ENCODE measurements around the gene TRIM52. TPM values are rescaled to one million over a fixed set of nuclear protein-coding genes. Genes with fewer than 3 reads are reported as not detected.

The TRIM52 gene
- total and polyA plus RNA-seq, 4 donors, result 13.2 to 35.8 (median 21.9) TPM

GRCh38 chr5:181259974-181260719, 796 bp downstream of the TRIM52 start:
- H3K4me3 ChIP-seq (ENCODE audit: low read depth, low read length), result peak overlapping the region; percentile 95
- WGBS (ENCODE audit: insufficient coverage), result 4% methylated on average over 26 of the region's 26 CpGs
- peak overlapping the region; percentile 97 for H3K27ac ChIP-seq (ENCODE audit: low read depth, low read length)
- peaks cover 34% of the 10 kb centered on the region for H3K4me1 ChIP-seq (ENCODE audit: control insufficient read depth, insufficient read depth, low read length)
- H3K27me3 ChIP-seq (ENCODE audit: control insufficient read depth, insufficient read depth, low read length), result no peaks in the 10 kb centered on the region
- H3K36me3 ChIP-seq (ENCODE audit: control insufficient read depth, insufficient read depth, low read length), result peaks cover 22% of the 10 kb centered on the region
- DNase-seq (ENCODE audit: low read depth in 4 of 6, low spot score in 6 of 6), result peak in 1 of 6 donors; percentile 18
- H3K9me3 ChIP-seq (ENCODE audit: control insufficient read depth, insufficient read depth, low read length), result no peaks in the 10 kb centered on the region

GRCh38 chr5:181259283-181259682, 1.7 kb downstream of the TRIM52 start:
- H3K36me3 ChIP-seq (ENCODE audit: control insufficient read depth, insufficient read depth, low read length), result peaks cover 18% of the 10 kb centered on the region
- DNase-seq (ENCODE audit: low read depth in 4 of 6, low spot score in 6 of 6), result no peak
- H3K4me1 ChIP-seq (ENCODE audit: control insufficient read depth, insufficient read depth, low read length), result peaks cover 34% of the 10 kb centered on the region
- no CpG with 5 or more reads among the region's 2 CpGs for WGBS (ENCODE audit: insufficient coverage)
- H3K27me3 ChIP-seq (ENCODE audit: control insufficient read depth, insufficient read depth, low read length), result no peaks in the 10 kb centered on the region
- no peaks in the 10 kb centered on the region for H3K9me3 ChIP-seq (ENCODE audit: control insufficient read depth, insufficient read depth, low read length)
- peak overlapping the region; percentile 95 for H3K4me3 ChIP-seq (ENCODE audit: low read depth, low read length)
- no peak overlapping the region for H3K27ac ChIP-seq (ENCODE audit: low read depth, low read length)

- H3K4me3 ChIP-seq (ENCODE audit: low read depth, low read length), result peak overlapping the region; percentile 95
- no peaks in the 10 kb centered on the region for H3K9me3 ChIP-seq (ENCODE audit: control insufficient read depth, insufficient read depth, low read length)
- no peaks in the 10 kb centered on the region for H3K27me3 ChIP-seq (ENCODE audit: control insufficient read depth, insufficient read depth, low read length)
- peaks cover 17% of the 10 kb centered on the region for H3K36me3 ChIP-seq (ENCODE audit: control insufficient read depth, insufficient read depth, low read length)
- no peak overlapping the region for H3K27ac ChIP-seq (ENCODE audit: low read depth, low read length)
- DNase-seq (ENCODE audit: low read depth in 4 of 6, low spot score in 6 of 6), result no peak
- H3K4me1 ChIP-seq (ENCODE audit: control insufficient read depth, insufficient read depth, low read length), result peaks cover 37% of the 10 kb centered on the region
- WGBS (ENCODE audit: insufficient coverage), result no CpG with 5 or more reads among the region's 3 CpGs
Observed at GRCh38 chr5:181258576-181258975, 2.4 kb downstream of the TRIM52 start.

GRCh38 chr5:181255836-181256578, 4.9 kb downstream of the TRIM52 start:
- peaks cover 28% of the 10 kb centered on the region for H3K4me1 ChIP-seq (ENCODE audit: control insufficient read depth, insufficient read depth, low read length)
- peaks cover 11% of the 10 kb centered on the region for H3K36me3 ChIP-seq (ENCODE audit: control insufficient read depth, insufficient read depth, low read length)
- no peaks in the 10 kb centered on the region for H3K27me3 ChIP-seq (ENCODE audit: control insufficient read depth, insufficient read depth, low read length)
- no peak overlapping the region for H3K4me3 ChIP-seq (ENCODE audit: low read depth, low read length)
- WGBS (ENCODE audit: insufficient coverage), result 85% methylated on average over 4 of the region's 7 CpGs
- H3K9me3 ChIP-seq (ENCODE audit: control insufficient read depth, insufficient read depth, low read length), result no peaks in the 10 kb centered on the region
- DNase-seq (ENCODE audit: low read depth in 4 of 6, low spot score in 6 of 6), result no peak
- no peak overlapping the region for H3K27ac ChIP-seq (ENCODE audit: low read depth, low read length)

GRCh38 chr5:181255276-181255675, 5.7 kb downstream of the TRIM52 start:
- H3K27me3 ChIP-seq (ENCODE audit: control insufficient read depth, insufficient read depth, low read length), result no peaks in the 10 kb centered on the region
- no peak overlapping the region for H3K27ac ChIP-seq (ENCODE audit: low read depth, low read length)
- no peak for DNase-seq (ENCODE audit: low read depth in 4 of 6, low spot score in 6 of 6)
- no peak overlapping the region for H3K4me3 ChIP-seq (ENCODE audit: low read depth, low read length)
- H3K4me1 ChIP-seq (ENCODE audit: control insufficient read depth, insufficient read depth, low read length), result peaks cover 29% of the 10 kb centered on the region
- 82% methylated on average over 1 of the region's 1 CpG for WGBS (ENCODE audit: insufficient coverage)
- H3K36me3 ChIP-seq (ENCODE audit: control insufficient read depth, insufficient read depth, low read length), result peaks cover 11% of the 10 kb centered on the region
- no peaks in the 10 kb centered on the region for H3K9me3 ChIP-seq (ENCODE audit: control insufficient read depth, insufficient read depth, low read length)

GRCh38 chr5:181248277-181248676, 12.7 kb downstream of the TRIM52 start:
- no peaks in the 10 kb centered on the region for H3K36me3 ChIP-seq (ENCODE audit: control insufficient read depth, insufficient read depth, low read length)
- no peaks in the 10 kb centered on the region for H3K27me3 ChIP-seq (ENCODE audit: control insufficient read depth, insufficient read depth, low read length)
- WGBS (ENCODE audit: insufficient coverage), result 84% methylated on average over 3 of the region's 4 CpGs
- H3K4me3 ChIP-seq (ENCODE audit: low read depth, low read length), result no peak overlapping the region
- DNase-seq (ENCODE audit: low read depth in 4 of 6, low spot score in 6 of 6), result no peak
- H3K27ac ChIP-seq (ENCODE audit: low read depth, low read length), result peak overlapping the region; percentile 53
- H3K9me3 ChIP-seq (ENCODE audit: control insufficient read depth, insufficient read depth, low read length), result no peaks in the 10 kb centered on the region
- peaks cover 48% of the 10 kb centered on the region for H3K4me1 ChIP-seq (ENCODE audit: control insufficient read depth, insufficient read depth, low read length)

GRCh38 chr5:181246276-181247049, 14.5 kb downstream of the TRIM52 start:
- Histone ChIP-seq H3K36me3 (ENCODE audit: control insufficient read depth, insufficient read depth, low read length) (peaks cover 7% of the 10 kb centered on the region), H3K9me3 (ENCODE audit: control insufficient read depth, insufficient read depth, low read length) (no peaks in the 10 kb centered on the region), H3K27me3 (ENCODE audit: control insufficient read depth, insufficient read depth, low read length) (no peaks in the 10 kb centered on the region), H3K4me3 (ENCODE audit: low read depth, low read length) (peak overlapping the region; percentile 89), H3K4me1 (ENCODE audit: control insufficient read depth, insufficient read depth, low read length) (peaks cover 62% of the 10 kb centered on the region), H3K27ac (ENCODE audit: low read depth, low read length) (peak overlapping the region; percentile 96)
- WGBS (ENCODE audit: insufficient coverage), result under 1% methylated on average over 45 of the region's 55 CpGs
- peak; percentile 56 to 94 (median 74) for DNase-seq (ENCODE audit: low read depth in 4 of 6, low spot score in 6 of 6)

- Histone ChIP-seq H3K4me1 (ENCODE audit: control insufficient read depth, insufficient read depth, low read length) (peaks cover 67% of the 10 kb centered on the region), H3K27ac (ENCODE audit: low read depth, low read length) (peak overlapping the region; percentile 96), H3K27me3 (ENCODE audit: control insufficient read depth, insufficient read depth, low read length) (no peaks in the 10 kb centered on the region), H3K36me3 (ENCODE audit: control insufficient read depth, insufficient read depth, low read length) (peaks cover 15% of the 10 kb centered on the region), H3K4me3 (ENCODE audit: low read depth, low read length) (peak overlapping the region; percentile 89), H3K9me3 (ENCODE audit: control insufficient read depth, insufficient read depth, low read length) (no peaks in the 10 kb centered on the region)
- 24% methylated on average over 32 of the region's 34 CpGs for WGBS (ENCODE audit: insufficient coverage)
- no peak for DNase-seq (ENCODE audit: low read depth in 4 of 6, low spot score in 6 of 6)
Observed at GRCh38 chr5:181245427-181246275, 15.3 kb downstream of the TRIM52 start.

Data from spinal cord (tissue), 10 donors.